HCT116 (cell line): Measurements from ENCODE around the gene SMIM10L2A. TPM values are rescaled to one million over a fixed set of nuclear protein-coding genes. Genes with fewer than 3 reads are reported as not detected.

Experiments used
- ATAC-seq: fragments of 200-7000 bp; cut with Tn5 transposase; 2 replicates; pipeline ENCODE4 v1.9.1; 2020; ENCODE audit warnings: mild to moderate bottlenecking, moderate library complexity
- BruUV-seq: library from RNA; stranded (reverse); fragments of 400-500 nt; replicated peaks from 2 replicates; lab custom pipeline; 2021; lab: Mats Ljungman, UMichigan
- CTCF ChIA-PET: fragments of 300-600 bp; sonication (Branson Sonifier 250); formaldehyde crosslinking; loops from one replicate; lab custom pipeline; 2021; ENCODE audit warnings: antibody characterized with exemption; lab: Charles Lee
- POLR2A ChIA-PET: fragments of 300-600, 350-600 bp; sonication (Branson Sonifier 250); formaldehyde crosslinking; loops from one replicate; lab custom pipeline; 2021; ENCODE audit warnings: antibody characterized with exemption; lab: Charles Lee
- RAD21 ChIA-PET, 2 experiments: fragments of 300-600 bp; sonication (Branson Sonifier 250); formaldehyde crosslinking; loops; one replicate each; lab custom pipeline; 2023; ENCODE audit warnings: low total read pairs in 2 of 2; ENCODE audit not compliant: uncharacterized antibody in 2 of 2, unreplicated experiment in 2 of 2, low non-redundant PET in 1 of 2; lab: Charles Lee
- DNase-seq: peaks from one replicate; pipeline ENCODE4 v3.0.0-alpha.2; 2010; ENCODE audit warnings: low read depth, low spot score
- H2AFZ ChIP-seq: fragments of 200-600 bp; shearing (Covaris generic), sonication (generic); 2 replicates; pipeline ENCODE4 v1.6.1; 2017; ENCODE audit warnings: low read depth, mixed run types, mixed read lengths, antibody characterized with exemption, low read length; ENCODE audit not compliant: poor library complexity, severe bottlenecking
- H3K27ac ChIP-seq: 2 replicates; pipeline ENCODE4 v1.5.1; 2012; ENCODE audit warnings: low read depth, low read length
- H3K27me3 ChIP-seq: fragments of 200-600 bp; sonication (generic); 2 replicates; pipeline ENCODE4 v1.6.1; 2016; ENCODE audit warnings: mixed run types, low read length, mixed read lengths; ENCODE audit not compliant: insufficient read depth
- H3K36me3 ChIP-seq, 2 experiments: fragments of 200-500 bp in 1 of 2; fragments of 200-600 bp in 1 of 2; sonication (Bioruptor generic) in 1 of 2; sonication (generic) in 1 of 2; 2 replicates each; pipeline versions ENCODE4 v1.5.1 to v1.6.1; 2014 to 2016; ENCODE audit warnings: low read length in 2 of 2, inconsistent platforms in 1 of 2, mixed read lengths in 1 of 2, mixed run types in 1 of 2; ENCODE audit not compliant: insufficient read depth in 2 of 2, control insufficient read depth in 1 of 2
- H3K4me1 ChIP-seq, 2 experiments: fragments of 200-600 bp in 1 of 2; sonication (generic) in 1 of 2; 2 replicates each; pipeline versions ENCODE4 v1.5.1 to v1.6.1; 2012 to 2017; ENCODE audit warnings: low read length in 2 of 2, inconsistent platforms in 1 of 2, mild to moderate bottlenecking in 1 of 2, mixed read lengths in 1 of 2, mixed run types in 1 of 2, moderate library complexity in 1 of 2; ENCODE audit not compliant: insufficient read depth in 2 of 2, control insufficient read depth in 1 of 2
- H3K4me2 ChIP-seq: fragments of 200-600 bp; sonication (generic); 2 replicates; pipeline ENCODE4 v1.6.1; 2017; ENCODE audit warnings: mixed run types, low read length, mixed read lengths
- H3K4me3 ChIP-seq, 2 experiments: fragments of 200-600 bp in 1 of 2; sonication (generic) in 1 of 2; replicated peaks in 1 of 2; 2 replicates each; pipeline ENCODE4 v1.5.1; 2011 to 2016; ENCODE audit warnings: low read length in 2 of 2, control low read depth in 1 of 2, low read depth in 1 of 2, mild to moderate bottlenecking in 1 of 2, mixed read lengths in 1 of 2, mixed run types in 1 of 2
- H3K79me2 ChIP-seq: fragments of 200-600 bp; sonication (generic); 2 replicates; pipeline ENCODE4 v1.6.1; 2017; ENCODE audit warnings: mild to moderate bottlenecking, mixed run types, low read length, moderate library complexity, mixed read lengths; ENCODE audit not compliant: insufficient read depth
- H3K9ac ChIP-seq: fragments of 200-600 bp; sonication (generic); 2 replicates; pipeline ENCODE4 v1.6.1; 2016; ENCODE audit warnings: low read length, mixed read lengths
- H3K9me2 ChIP-seq: fragments of 200-600 bp; sonication (generic), shearing (Covaris generic); 2 replicates; pipeline ENCODE4 v1.6.1; 2017; ENCODE audit warnings: mixed run types, mild to moderate bottlenecking, moderate library complexity; ENCODE audit not compliant: insufficient read depth
- H3K9me3 ChIP-seq, 2 experiments: fragments of 200-500 bp in 1 of 2; fragments of 200-600 bp in 1 of 2; sonication (Bioruptor generic) in 1 of 2; sonication (generic) in 1 of 2; 2 replicates each; pipeline ENCODE4 v1.6.1; 2014 to 2017; ENCODE audit warnings: low read length in 2 of 2, mixed read lengths in 2 of 2, inconsistent platforms in 1 of 2, low read depth in 1 of 2, mild to moderate bottlenecking in 1 of 2, mixed run types in 1 of 2, moderate library complexity in 1 of 2; ENCODE audit not compliant: control insufficient read depth in 1 of 2, insufficient read depth in 1 of 2
- H4K20me1 ChIP-seq: fragments of 200-600 bp; sonication (generic), shearing (Covaris generic); 2 replicates; pipeline ENCODE4 v1.6.1; 2017; ENCODE audit warnings: mixed run types, mild to moderate bottlenecking, moderate library complexity; ENCODE audit not compliant: insufficient read depth
- CBX3 ChIP-seq: IDR thresholded peaks from 2 replicates; pipeline ENCODE4 v1.6.1; 2012; ENCODE audit warnings: low read depth
- CEBPB ChIP-seq: IDR thresholded peaks from 2 replicates; pipeline ENCODE4 v1.6.1; 2012; ENCODE audit warnings: low read depth
- EGR1 ChIP-seq: IDR thresholded peaks from 2 replicates; pipeline ENCODE4 v1.6.1; 2012; ENCODE audit warnings: low read depth
- EZH2 ChIP-seq: fragments of 200-600 bp; sonication (generic); IDR thresholded peaks from 2 replicates; pipeline ENCODE4 v1.6.1; 2017; ENCODE audit warnings: antibody characterized with exemption, mixed run types
- FOSL1 ChIP-seq: IDR thresholded peaks from 2 replicates; pipeline ENCODE4 v1.6.1; 2012; ENCODE audit warnings: low read depth
- JUND ChIP-seq: IDR thresholded peaks from 2 replicates; pipeline ENCODE4 v1.6.1; 2012
- POLR2A ChIP-seq: IDR thresholded peaks from 2 replicates; pipeline ENCODE4 v1.7.0; 2011; ENCODE audit warnings: borderline replicate concordance; ENCODE audit not compliant: insufficient read depth, insufficient read length; ENCODE audit errors: extremely low read depth
- POLR2AphosphoS5 ChIP-seq: IDR thresholded peaks from 2 replicates; pipeline ENCODE4 v1.6.1; 2011; ENCODE audit warnings: mild to moderate bottlenecking, low read depth, low read length, moderate library complexity
- RAD21 ChIP-seq: IDR thresholded peaks from 2 replicates; pipeline ENCODE4 v1.6.1; 2012; ENCODE audit warnings: low read depth, mild to moderate bottlenecking
- SP1 ChIP-seq: IDR thresholded peaks from 2 replicates; pipeline ENCODE4 v1.6.1; 2012; ENCODE audit warnings: low read depth
- TCF7L2 ChIP-seq: IDR thresholded peaks from 2 replicates; pipeline ENCODE4 v1.7.0; 2011; ENCODE audit warnings: borderline replicate concordance, inconsistent platforms; ENCODE audit not compliant: insufficient read depth, insufficient read length; ENCODE audit errors: extremely low read depth
- YY1 ChIP-seq: IDR thresholded peaks from 2 replicates; pipeline ENCODE4 v1.6.1; 2011; ENCODE audit warnings: low read length, low read depth, moderate library complexity, mild to moderate bottlenecking; ENCODE audit not compliant: insufficient replicate concordance; ENCODE audit errors: extremely low read depth
- intact Hi-C: fragments of 100-400 bp; cut with micrococcal nuclease; formaldehyde crosslinking; loops from 2 replicates; pipeline ENCODE4 v1.10.0; 2022
- total RNA-seq: library from RNA; stranded (reverse); gene quantifications from one replicate; pipeline ENCODE4 v1.2.1, GENCODE V29; 2021; ENCODE audit not compliant: unreplicated experiment
- TF ChIP-seq, protein P1 (sequence below): IDR thresholded peaks from 2 replicates; pipeline ENCODE4 v1.6.1; 2011; ENCODE audit warnings: mild to moderate bottlenecking, low read length, moderate library complexity; ENCODE audit not compliant: insufficient replicate concordance; ENCODE audit errors: extremely low read depth
- TF ChIP-seq, protein P2 (sequence below): IDR thresholded peaks from 2 replicates; pipeline ENCODE4 v1.6.1; 2012

The SMIM10L2A gene
- total RNA-seq, 1 experiment from 2014 or later, result 1.5 TPM

- H4K20me1 ChIP-seq, result no peaks in the 10 kb centered on the region
- ChIA-PET RAD21 (no interaction called here), POLR2A (no interaction called here), CTCF (no interaction called here)
- no peak overlapping the region for H3K9ac ChIP-seq
- no peak overlapping the region for H3K4me3 ChIP-seq
- no peak overlapping the region for H3K4me2 ChIP-seq
- H3K27me3 ChIP-seq, result no peaks in the 10 kb centered on the region
- intact Hi-C loops, result no loop called here
- TF ChIP-seq POLR2A (no peak), JUND (no peak), RAD21 (no peak), EZH2 (no peak)
- no peaks in the 10 kb centered on the region for H3K9me3 ChIP-seq
- no peaks in the 10 kb centered on the region for H3K79me2 ChIP-seq
- DNase-seq (no peak), ATAC-seq (no peak)
- H2AFZ ChIP-seq, result no peak overlapping the region
- H3K27ac ChIP-seq, result no peak overlapping the region
- BruUV-seq, result no TSS peak
- no peaks in the 10 kb centered on the region for H3K9me2 ChIP-seq
- H3K36me3 ChIP-seq, result no peaks in the 10 kb centered on the region
- H3K4me1 ChIP-seq, result no peaks in the 10 kb centered on the region
Measured at GRCh38 chrX:135373357-135373756, 48.4 kb upstream of the SMIM10L2A start.

DNA sequence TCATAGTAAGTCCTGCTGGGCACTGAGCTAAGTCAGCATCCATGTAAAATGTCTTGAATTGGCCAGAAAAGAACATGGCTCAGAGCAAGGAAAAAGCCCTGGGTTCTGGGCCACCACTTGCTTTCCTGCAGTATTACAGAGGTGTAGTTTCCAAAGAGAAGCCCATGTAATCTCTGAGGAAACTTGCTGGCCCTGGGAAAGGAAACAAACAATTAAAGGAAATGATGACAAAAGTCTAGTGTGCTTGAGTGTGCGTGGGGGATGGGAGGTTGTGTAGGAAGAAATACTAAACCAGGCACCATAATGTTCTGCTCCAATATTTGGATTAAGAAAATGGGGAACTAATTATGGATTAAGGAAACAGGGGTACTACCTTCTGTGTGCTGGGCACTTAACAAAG, 39.5 kb upstream of the SMIM10L2A start:
- no peaks in the 10 kb centered on the region for H3K4me1 ChIP-seq
- H3K9ac ChIP-seq, result no peak overlapping the region
- ChIA-PET RAD21 (no interaction called here), POLR2A (no interaction called here), CTCF (no interaction called here)
- H2AFZ ChIP-seq, result no peak overlapping the region
- no peaks in the 10 kb centered on the region for H3K36me3 ChIP-seq
- intact Hi-C loops, result no loop called here
- H3K9me2 ChIP-seq, result no peaks in the 10 kb centered on the region
- no peak for ATAC-seq
- H3K27ac ChIP-seq, result no peak overlapping the region
- no peaks in the 10 kb centered on the region for H3K79me2 ChIP-seq
- no TSS peak for BruUV-seq
- no peaks in the 10 kb centered on the region for H3K27me3 ChIP-seq
- no peak overlapping the region for H3K4me2 ChIP-seq
- no peaks in the 10 kb centered on the region for H4K20me1 ChIP-seq
- DNase-seq, result no peak
- no peak for TF ChIP-seq POLR2AphosphoS5
- TF ChIP-seq CEBPB, result no peak
- TF ChIP-seq FOSL1, result no peak
- TF ChIP-seq, protein P1, sequence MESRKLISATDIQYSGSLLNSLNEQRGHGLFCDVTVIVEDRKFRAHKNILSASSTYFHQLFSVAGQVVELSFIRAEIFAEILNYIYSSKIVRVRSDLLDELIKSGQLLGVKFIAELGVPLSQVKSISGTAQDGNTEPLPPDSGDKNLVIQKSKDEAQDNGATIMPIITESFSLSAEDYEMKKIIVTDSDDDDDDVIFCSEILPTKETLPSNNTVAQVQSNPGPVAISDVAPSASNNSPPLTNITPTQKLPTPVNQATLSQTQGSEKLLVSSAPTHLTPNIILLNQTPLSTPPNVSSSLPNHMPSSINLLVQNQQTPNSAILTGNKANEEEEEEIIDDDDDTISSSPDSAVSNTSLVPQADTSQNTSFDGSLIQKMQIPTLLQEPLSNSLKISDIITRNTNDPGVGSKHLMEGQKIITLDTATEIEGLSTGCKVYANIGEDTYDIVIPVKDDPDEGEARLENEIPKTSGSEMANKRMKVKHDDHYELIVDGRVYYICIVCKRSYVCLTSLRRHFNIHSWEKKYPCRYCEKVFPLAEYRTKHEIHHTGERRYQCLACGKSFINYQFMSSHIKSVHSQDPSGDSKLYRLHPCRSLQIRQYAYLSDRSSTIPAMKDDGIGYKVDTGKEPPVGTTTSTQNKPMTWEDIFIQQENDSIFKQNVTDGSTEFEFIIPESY, result no peak
- TF ChIP-seq, protein P2, sequence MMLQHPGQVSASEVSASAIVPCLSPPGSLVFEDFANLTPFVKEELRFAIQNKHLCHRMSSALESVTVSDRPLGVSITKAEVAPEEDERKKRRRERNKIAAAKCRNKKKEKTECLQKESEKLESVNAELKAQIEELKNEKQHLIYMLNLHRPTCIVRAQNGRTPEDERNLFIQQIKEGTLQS, result no peak
- no peak for TF ChIP-seq SP1
- no peak for TF ChIP-seq POLR2A
- TF ChIP-seq CBX3, result no peak
- no peak for TF ChIP-seq TCF7L2
- TF ChIP-seq YY1, result no peak
- no peak for TF ChIP-seq EGR1
- TF ChIP-seq, all 23 proteins: peak for 0
- no peak overlapping the region for H3K4me3 ChIP-seq
- H3K9me3 ChIP-seq, result no peaks in the 10 kb centered on the region
